BLaER1 treated with 17β-estradiol and CSF1 and Interleukin-3, amounts not matched to agents 10 nM and 100 nM (cell line): ENCODE measurements around the gene FRZB.
A peak's percentile ranks its signal among the peaks of the same experiment; 100 is the strongest.

Experiments
- H3K27ac ChIP-seq, 11 experiments: shearing (Covaris generic); formaldehyde crosslinking; 2 replicates each; pipeline ENCODE4 v1.8.1; 2022
- H3K27me3 ChIP-seq, 11 experiments: shearing (Covaris generic); formaldehyde crosslinking; 2 replicates each; pipeline ENCODE4 v1.8.1; 2022
- H3K36me3 ChIP-seq, 11 experiments: shearing (Covaris generic); formaldehyde crosslinking; 2 replicates each; pipeline ENCODE4 v1.8.1; 2022
- H3K4me1 ChIP-seq, 10 experiments: shearing (Covaris generic); formaldehyde crosslinking; 2 replicates each; pipeline ENCODE4 v1.8.1; 2022
- H3K4me2 ChIP-seq, 11 experiments: shearing (Covaris generic); formaldehyde crosslinking; 2 replicates each; pipeline ENCODE4 v1.8.1; 2022
- H3K4me3 ChIP-seq, 10 experiments: shearing (Covaris generic); formaldehyde crosslinking; 2 replicates each; pipeline ENCODE4 v1.8.1; 2022
- H3K9ac ChIP-seq, 11 experiments: shearing (Covaris generic); formaldehyde crosslinking; 2 replicates each; pipeline ENCODE4 v1.8.1; 2022
- H3K9me3 ChIP-seq, 11 experiments: shearing (Covaris generic); formaldehyde crosslinking; replicated peaks in 1 of 11; 2 replicates each; pipeline ENCODE4 v1.8.1; 2022
- H4K20me1 ChIP-seq, 11 experiments: shearing (Covaris generic); formaldehyde crosslinking; 2 replicates each; pipeline ENCODE4 v1.8.1; 2022
- Cebpa-rat ChIP-seq, 11 experiments: shearing (Covaris generic); IDR thresholded peaks; 2 replicates each; pipeline ENCODE4 v1.8.1; 2022

FRZB gene

DNA sequence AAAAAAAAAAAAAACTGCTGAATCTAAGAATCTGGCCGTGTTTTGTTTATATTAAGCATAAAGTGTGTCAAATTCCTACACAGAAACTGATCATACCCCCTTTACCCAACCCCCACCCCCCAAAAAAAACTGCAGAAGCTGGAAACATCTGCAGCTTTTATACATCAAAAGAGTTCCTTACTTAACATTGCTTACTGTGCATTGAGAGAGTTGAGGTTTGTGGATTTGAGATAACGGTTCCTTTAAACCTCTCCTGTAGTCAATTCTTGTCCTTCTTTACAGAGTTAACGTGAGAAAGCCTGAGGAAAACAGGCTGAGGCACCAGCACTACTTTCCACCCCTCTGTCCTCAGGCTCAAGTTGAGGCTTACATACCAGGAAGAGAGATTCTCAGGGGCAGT lies 34.5 kb downstream of the FRZB start:
- no peak for TF ChIP-seq Cebpa-rat (IDR thresholded peaks at IDR 0.05)
- H3K4me3 ChIP-seq, result no peak overlapping the region; a peak in 1 of 20 replicates
- 0 out of 22 replicates have a peak overlapping the region, but pooled peaks of 1 of the 11 experiments have one; percentile 2 for H3K27ac ChIP-seq
- H4K20me1 ChIP-seq, result no peaks in the 10 kb centered on the region
- H3K27me3 ChIP-seq, result no peaks in the 10 kb centered on the region
- peak overlapping the region in 8 of 11 experiments; percentile 10 to 61 (median 52); a peak in 14 of 22 replicates for H3K4me2 ChIP-seq
- peaks cover 9 to 39% (median 33%) of the 10 kb centered on the region in 10 experiments; a peak in 18 of 20 replicates for H3K4me1 ChIP-seq
- peaks cover 0 to 14% (median 10%) of the 10 kb centered on the region in 11 experiments; a peak in 12 of 22 replicates for H3K9me3 ChIP-seq
- no peak overlapping the region for H3K9ac ChIP-seq
- H3K36me3 ChIP-seq, result no peaks in the 10 kb centered on the region

- peaks cover 0 to 14% (median 10%) of the 10 kb centered on the region in 11 experiments; a peak in 12 of 22 replicates for H3K9me3 ChIP-seq
- peaks cover 9 to 39% (median 33%) of the 10 kb centered on the region in 10 experiments; a peak in 18 of 20 replicates for H3K4me1 ChIP-seq
- H3K36me3 ChIP-seq, result no peaks in the 10 kb centered on the region
- no peak for TF ChIP-seq Cebpa-rat (IDR thresholded peaks at IDR 0.05)
- H3K4me3 ChIP-seq, result no peak overlapping the region
- H3K9ac ChIP-seq, result no peak overlapping the region
- peak overlapping the region in 3 of 11 experiments; percentile 13 to 61 (median 59); a peak in 6 of 22 replicates for H3K4me2 ChIP-seq
- H3K27me3 ChIP-seq, result no peaks in the 10 kb centered on the region
- H4K20me1 ChIP-seq, result no peaks in the 10 kb centered on the region
- H3K27ac ChIP-seq, result no peak overlapping the region
Measured at GRCh38 chr2:182831101-182831500, 35.3 kb downstream of the FRZB start.

DNA sequence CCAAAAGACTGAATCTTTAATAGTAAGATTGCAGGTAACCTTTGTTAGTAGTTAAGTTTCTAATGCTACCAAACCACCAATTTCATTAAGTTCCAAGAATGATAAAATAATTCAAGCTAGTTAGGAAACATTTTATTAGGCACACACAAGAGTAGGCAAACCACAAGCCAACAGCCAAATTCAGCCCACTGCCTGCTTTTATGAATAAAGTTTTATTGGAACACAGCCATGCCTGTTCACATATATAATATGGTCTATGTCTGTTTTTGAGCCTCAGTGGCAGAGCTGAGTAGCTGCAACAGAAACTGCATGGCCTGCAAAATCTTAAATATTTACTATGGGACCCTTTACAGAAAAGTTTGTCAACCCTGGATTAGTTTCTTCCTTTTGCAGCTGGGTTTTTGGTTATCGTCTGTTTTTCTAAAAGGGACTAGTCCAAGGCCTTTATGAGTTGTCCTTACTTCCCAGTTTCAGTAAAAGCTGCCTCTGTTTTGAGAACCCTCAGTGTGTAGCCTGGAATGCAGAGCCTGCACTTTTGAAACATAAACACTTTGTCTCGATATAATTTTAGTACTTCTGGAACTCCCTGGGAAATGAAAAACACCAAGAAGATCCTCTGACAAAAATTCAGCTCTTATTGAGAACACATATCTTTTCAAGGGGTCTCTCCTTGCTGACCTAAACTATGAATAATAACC lies 39.1 kb downstream of the FRZB start:
- peaks cover 0 to 15% (median 11%) of the 10 kb centered on the region in 10 experiments; a peak in 12 of 20 replicates for H3K4me1 ChIP-seq
- H3K4me2 ChIP-seq, result no peak overlapping the region
- no peak overlapping the region for H3K9ac ChIP-seq
- H3K4me3 ChIP-seq, result no peak overlapping the region
- TF ChIP-seq Cebpa-rat (IDR thresholded peaks at IDR 0.05), result no peak
- H3K27ac ChIP-seq, result no peak overlapping the region
- H3K36me3 ChIP-seq, result no peaks in the 10 kb centered on the region
- H3K27me3 ChIP-seq, result no peaks in the 10 kb centered on the region
- peaks cover 0 to 3% (median 0%) of the 10 kb centered on the region in 11 experiments; a peak in 4 of 22 replicates for H3K9me3 ChIP-seq
- no peaks in the 10 kb centered on the region for H4K20me1 ChIP-seq

DNA sequence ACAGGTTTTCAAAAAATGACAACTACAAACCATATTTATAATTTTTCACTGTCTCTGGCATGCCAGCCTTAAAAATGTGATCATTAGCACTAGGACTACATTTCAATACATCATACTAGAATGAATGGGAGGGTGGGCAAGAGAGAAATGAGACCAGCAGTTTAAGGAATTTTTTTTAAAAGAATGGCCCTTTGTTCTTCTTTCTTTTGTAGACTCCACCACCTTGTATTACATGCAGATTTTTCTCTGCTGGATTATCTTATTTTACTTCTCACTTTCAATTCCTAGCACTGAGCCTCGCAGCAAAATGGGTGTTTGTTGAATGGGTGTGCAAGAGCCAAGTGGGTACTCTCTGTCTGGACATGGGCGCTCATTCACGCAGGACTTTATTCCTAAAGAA lies 39.9 kb downstream of the FRZB start:
- Histone ChIP-seq H4K20me1 (no peaks in the 10 kb centered on the region), H3K27ac (no peak overlapping the region), H3K36me3 (no peaks in the 10 kb centered on the region), H3K9ac (no peak overlapping the region), H3K9me3 (no peaks in the 10 kb centered on the region), H3K27me3 (no peaks in the 10 kb centered on the region), H3K4me1 (peaks cover 0 to 7% (median 3%) of the 10 kb centered on the region in 10 experiments; a peak in 10 of 20 replicates), H3K4me3 (no peak overlapping the region), H3K4me2 (no peak overlapping the region)
- TF ChIP-seq Cebpa-rat (IDR thresholded peaks at IDR 0.05), result no peak

GRCh38 chr2:182826064-182826463 lies 40.4 kb downstream of the FRZB start:
- Histone ChIP-seq H3K27ac (no peak overlapping the region), H3K9ac (no peak overlapping the region), H3K36me3 (no peaks in the 10 kb centered on the region), H3K27me3 (no peaks in the 10 kb centered on the region), H3K9me3 (no peaks in the 10 kb centered on the region), H3K4me2 (no peak overlapping the region), H3K4me3 (no peak overlapping the region), H4K20me1 (no peaks in the 10 kb centered on the region), H3K4me1 (peaks cover 0 to 2% (median under 1%) of the 10 kb centered on the region in 10 experiments; a peak in 5 of 20 replicates)
- no peak for TF ChIP-seq Cebpa-rat (IDR thresholded peaks at IDR 0.05)

GRCh38 chr2:182824767-182825158 lies 41.7 kb downstream of the FRZB start:
- no peak overlapping the region for H3K27ac ChIP-seq
- H3K27me3 ChIP-seq, result no peaks in the 10 kb centered on the region
- H3K4me1 ChIP-seq, result no peaks in the 10 kb centered on the region

DNA sequence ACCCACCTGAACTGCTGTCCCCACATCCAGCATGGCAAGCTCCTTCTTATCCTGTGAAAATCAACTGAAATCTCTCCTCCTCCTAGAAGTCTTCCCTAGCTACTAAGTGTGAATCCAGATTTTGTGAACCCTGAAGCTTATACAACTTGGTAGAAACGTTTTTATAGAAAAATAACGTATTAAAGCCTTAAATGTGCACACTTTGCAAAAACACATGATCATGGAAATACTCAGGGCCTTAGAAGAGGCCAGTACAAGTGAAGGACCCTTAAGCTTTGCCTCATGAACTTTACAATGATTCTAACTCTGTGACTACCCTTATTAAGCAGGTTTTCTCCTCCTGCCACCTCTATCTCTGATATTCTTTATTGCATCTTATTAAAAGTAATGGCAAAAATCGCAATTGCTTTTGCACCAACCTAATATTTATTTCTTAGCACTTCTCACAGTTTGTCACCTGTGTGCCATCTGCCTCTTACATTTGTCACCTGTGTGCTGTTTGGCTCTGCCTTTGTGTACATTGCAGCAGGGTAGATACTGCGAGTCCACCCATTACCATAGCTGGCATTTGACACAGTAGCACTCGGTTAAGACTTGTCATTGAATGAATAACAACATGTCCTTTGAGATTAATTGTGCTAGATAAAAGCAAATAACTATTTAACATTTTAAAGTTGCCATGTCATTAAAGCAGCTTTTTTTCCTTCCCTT lies 42.2 kb downstream of the FRZB start:
- no peaks in the 10 kb centered on the region for H3K36me3 ChIP-seq
- no peaks in the 10 kb centered on the region for H3K9me3 ChIP-seq
- H4K20me1 ChIP-seq, result no peaks in the 10 kb centered on the region
- TF ChIP-seq Cebpa-rat (IDR thresholded peaks at IDR 0.05), result no peak
- H3K4me1 ChIP-seq, result no peaks in the 10 kb centered on the region
- no peak overlapping the region for H3K4me2 ChIP-seq
- H3K4me3 ChIP-seq, result no peak overlapping the region
- H3K27ac ChIP-seq, result no peak overlapping the region
- H3K9ac ChIP-seq, result no peak overlapping the region
- no peaks in the 10 kb centered on the region for H3K27me3 ChIP-seq

More at GRCh38 chr2:182824767-182825158, 41.7 kb downstream of the FRZB start:
- H3K4me3 ChIP-seq, result no peak overlapping the region
- H3K9me3 ChIP-seq, result no peaks in the 10 kb centered on the region
- H3K9ac ChIP-seq, result no peak overlapping the region
- no peaks in the 10 kb centered on the region for H3K36me3 ChIP-seq
- H4K20me1 ChIP-seq, result no peaks in the 10 kb centered on the region
- no peak for TF ChIP-seq Cebpa-rat (IDR thresholded peaks at IDR 0.05)
- no peak overlapping the region for H3K4me2 ChIP-seq

GRCh38 chr2:182822733-182823132 lies 43.7 kb downstream of the FRZB start:
- Histone ChIP-seq H3K4me1 (no peaks in the 10 kb centered on the region), H4K20me1 (no peaks in the 10 kb centered on the region), H3K27me3 (no peaks in the 10 kb centered on the region), H3K9me3 (no peaks in the 10 kb centered on the region), H3K4me3 (no peak overlapping the region), H3K36me3 (no peaks in the 10 kb centered on the region), H3K27ac (no peak overlapping the region), H3K4me2 (no peak overlapping the region), H3K9ac (no peak overlapping the region)
- no peak for TF ChIP-seq Cebpa-rat (IDR thresholded peaks at IDR 0.05)

- H4K20me1 ChIP-seq, result no peaks in the 10 kb centered on the region
- H3K27me3 ChIP-seq, result no peaks in the 10 kb centered on the region
- H3K27ac ChIP-seq, result no peak overlapping the region
- no peak overlapping the region for H3K4me2 ChIP-seq
- no peaks in the 10 kb centered on the region for H3K9me3 ChIP-seq
- H3K9ac ChIP-seq, result no peak overlapping the region
- no peaks in the 10 kb centered on the region for H3K4me1 ChIP-seq
- H3K4me3 ChIP-seq, result no peak overlapping the region
- TF ChIP-seq Cebpa-rat (IDR thresholded peaks at IDR 0.05), result no peak
- H3K36me3 ChIP-seq, result no peaks in the 10 kb centered on the region
Measured at GRCh38 chr2:182821182-182821581, 45.3 kb downstream of the FRZB start.
